Fibroblast of skin of left biceps (primary cell): ENCODE data around the gene QPRT.
"Not testable (repeated sequence)": the region's sequence is repeated elsewhere in the genome, so short reads cannot be mapped to it uniquely, and the experiment has no call there.

Experiments
- DNase-seq, 2 experiments: peaks; one replicate each; pipeline ENCODE4 v3.0.0-alpha.2; 2013; ENCODE audit warnings: low read depth in 2 of 2

QPRT gene

DNA sequence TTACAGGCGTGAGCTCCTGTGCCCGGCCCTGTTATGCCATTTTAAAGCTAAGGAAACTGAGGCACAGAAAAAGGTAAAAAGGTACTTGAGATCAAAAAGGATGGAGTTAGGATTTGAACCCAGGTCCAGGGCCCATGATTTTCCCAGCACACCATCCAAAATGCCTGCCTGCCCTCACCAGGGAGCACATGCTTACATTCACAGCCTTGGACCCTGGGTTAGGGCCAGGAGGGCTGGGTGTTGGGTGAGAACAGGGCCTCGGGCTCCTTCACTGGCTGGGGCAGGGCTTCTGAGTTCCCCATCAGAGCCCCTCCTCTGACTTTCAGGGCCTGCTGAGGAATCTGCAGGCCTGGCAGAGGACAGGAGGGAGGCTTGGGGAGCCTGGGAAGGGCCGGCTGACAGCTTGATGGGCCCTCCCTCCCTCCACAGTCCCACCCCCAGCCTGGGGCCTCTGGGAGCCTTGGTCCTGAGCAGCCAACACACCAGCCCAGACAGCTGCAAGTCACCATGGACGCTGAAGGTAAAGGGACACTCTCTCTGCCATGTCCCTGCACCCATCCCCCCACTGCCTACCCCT, at the start of gene QPRT:
Gene QPRT (plus strand): TSS at position 490 of the 577 bp plus-strand sequence. CDS start 18 bp downstream, at position 508.
- DNase-seq, result peak; percentile 31 to 36

DNA sequence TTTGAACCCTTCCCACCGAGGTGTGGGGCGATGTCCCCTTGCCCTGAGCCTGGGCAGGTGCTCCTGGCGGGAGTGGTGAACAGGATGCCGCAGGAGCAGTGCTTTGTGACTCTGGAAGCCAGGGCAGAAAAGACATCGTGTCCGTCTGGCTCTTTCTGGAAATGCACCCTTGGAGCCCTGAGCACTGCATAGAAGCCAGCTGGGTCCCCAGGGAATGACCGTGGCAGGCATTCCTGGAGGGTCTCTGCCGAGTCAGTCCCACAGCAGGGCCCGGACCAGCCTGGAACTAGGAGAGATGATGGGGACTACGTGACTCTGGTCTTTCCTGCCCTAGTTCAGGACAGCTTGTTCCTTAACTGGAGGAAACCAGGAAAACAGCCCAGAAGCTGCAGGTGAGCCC, 49.7 kb upstream of the QPRT start:
- DNase-seq, result not testable (repeated sequence)

DNA sequence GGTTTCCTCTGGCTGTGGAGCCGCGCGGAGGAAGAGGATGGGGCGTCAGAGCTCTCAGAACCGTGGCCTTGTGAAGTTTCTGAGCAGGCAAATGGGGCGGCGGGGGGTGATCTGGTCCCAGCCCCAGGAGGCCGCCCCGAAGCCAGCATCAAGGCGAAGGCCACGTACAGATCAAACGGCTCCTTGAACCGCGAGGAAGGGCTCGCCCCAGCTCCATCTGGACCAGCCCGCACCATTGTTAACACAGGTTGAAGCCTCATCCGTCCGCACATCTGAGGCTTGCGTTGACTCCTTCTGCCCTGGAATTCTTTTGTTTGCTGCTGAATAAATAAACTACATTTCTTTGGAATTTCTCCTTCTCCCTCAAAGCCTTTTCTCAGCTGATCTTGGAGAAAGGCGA, 47.3 kb upstream of the QPRT start:
- DNase-seq, result not testable (repeated sequence)

DNA sequence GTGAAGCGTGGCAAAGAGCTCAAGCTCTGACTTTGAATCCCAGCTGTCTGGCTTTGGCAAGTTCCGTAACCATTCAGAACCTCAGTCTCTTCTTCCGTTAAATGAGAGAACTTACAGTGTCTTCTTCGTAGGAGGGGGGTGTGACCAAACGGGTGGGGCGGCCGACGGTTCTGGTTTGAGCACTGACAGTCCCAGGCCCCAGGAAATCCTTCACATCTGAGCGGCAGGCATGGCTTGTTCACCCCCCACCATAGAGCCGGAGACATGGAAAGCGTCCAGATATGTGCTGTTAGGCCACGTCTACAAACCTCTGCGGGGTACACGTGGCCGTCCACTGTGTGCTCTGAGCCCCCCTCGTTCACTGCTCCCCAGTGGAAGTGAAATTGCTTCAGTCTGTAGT, 43.1 kb upstream of the QPRT start:
- not testable (repeated sequence) for DNase-seq

DNA sequence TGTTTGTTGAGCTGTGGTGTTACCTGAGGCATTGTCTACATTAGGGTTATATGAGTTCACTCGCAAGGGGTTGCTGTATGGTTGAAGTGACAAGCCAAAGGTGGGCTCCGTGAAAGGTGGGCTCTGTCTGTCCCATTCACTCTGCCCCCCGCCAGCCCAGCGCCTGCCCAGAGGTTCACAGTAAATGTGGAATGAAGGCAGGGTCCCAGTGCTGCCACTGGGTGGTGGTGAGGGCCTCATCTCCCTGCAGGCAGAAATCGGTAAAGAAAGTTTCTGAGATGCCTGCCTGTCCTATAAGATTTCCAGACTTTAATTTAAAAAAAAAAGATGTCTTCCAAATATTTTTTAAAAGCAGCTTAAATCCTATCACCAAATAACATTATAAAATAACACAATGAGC, 42.6 kb upstream of the QPRT start:
- not testable (repeated sequence) for DNase-seq

DNA sequence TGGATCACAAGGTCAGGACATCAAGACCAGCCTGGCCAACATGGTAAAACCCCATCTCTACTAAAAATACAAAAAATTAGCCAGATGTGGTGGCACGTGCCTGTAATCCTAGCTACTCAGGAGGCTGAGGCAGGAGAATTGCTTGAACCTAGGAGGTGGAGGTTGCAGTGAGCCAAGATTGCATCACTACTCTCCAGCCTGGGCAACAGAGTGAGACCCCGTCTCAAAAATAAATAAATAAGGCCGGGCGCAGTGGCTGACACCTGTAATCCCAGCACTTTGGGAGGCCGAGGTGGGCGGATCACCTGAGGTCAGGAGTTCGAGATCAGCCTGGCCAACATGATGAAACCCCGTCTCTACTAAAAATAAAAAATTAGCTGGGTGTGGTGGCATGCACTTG, 40.2 kb upstream of the QPRT start:
- not testable (repeated sequence) for DNase-seq

DNA sequence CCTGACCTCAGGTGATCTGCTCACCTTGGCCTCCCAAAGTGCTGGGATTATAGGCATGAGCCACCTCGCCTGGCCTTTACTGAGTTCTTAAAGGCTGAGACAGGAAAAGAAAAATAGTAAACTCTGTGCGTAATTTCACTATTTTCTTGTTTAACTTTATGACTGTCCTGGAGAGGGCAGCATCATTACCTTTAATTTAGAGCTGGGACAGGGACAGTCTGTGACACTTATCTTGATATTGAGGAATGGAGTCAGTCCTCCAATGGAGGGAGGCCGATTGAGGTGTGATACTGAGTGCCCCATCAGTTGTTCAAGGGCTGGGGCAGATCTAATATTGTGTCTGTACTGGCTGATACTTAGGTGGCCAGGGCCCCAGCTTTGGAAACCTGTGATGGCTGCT, 37.4 kb upstream of the QPRT start:
- DNase-seq, result no peak

DNA sequence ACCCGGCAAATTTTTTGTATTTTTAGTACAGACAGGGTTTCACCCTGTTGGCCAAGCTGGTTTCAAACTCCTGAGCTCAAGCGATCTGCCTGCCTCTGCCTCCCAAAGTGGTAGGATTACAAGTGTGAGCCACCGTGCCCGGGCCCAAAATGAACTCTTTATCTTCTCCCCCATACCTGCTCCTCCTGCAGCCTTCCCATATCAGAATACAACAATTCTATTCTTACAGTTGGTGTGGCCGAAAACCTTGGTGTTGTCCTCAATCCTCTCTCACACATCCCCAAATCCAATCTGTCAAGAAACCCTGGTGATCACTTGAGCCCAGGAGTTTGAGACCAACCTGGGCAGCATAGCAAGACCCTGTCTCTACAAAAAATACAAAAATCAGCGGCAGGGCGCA, 35.4 kb upstream of the QPRT start:
- no peak for DNase-seq

DNA sequence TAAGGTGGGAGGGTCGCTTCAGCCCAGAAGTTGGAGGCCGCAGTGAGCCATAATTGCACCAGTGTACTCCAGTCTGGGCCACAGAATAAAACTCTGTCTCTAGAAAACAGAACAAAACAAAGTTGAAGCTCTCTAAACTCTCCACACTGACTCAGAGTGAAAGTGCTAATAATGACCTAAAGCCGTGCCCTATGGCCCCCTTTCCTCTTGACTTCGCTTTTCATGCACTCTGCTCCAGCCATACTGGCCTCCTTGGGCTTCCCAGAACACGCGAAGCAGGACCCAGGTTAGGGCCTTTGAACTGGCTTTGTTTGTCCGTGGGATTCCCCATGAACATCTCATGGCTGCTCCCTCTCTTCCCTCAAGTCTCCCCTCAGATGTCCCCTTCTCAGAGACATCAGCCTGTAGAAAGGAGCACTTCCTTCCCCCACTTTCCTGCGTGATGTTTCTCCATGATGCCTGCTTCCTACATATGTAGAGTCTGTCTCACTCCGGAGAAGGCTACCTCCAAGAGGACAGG, 34.6 kb upstream of the QPRT start:
- no peak for DNase-seq

DNA sequence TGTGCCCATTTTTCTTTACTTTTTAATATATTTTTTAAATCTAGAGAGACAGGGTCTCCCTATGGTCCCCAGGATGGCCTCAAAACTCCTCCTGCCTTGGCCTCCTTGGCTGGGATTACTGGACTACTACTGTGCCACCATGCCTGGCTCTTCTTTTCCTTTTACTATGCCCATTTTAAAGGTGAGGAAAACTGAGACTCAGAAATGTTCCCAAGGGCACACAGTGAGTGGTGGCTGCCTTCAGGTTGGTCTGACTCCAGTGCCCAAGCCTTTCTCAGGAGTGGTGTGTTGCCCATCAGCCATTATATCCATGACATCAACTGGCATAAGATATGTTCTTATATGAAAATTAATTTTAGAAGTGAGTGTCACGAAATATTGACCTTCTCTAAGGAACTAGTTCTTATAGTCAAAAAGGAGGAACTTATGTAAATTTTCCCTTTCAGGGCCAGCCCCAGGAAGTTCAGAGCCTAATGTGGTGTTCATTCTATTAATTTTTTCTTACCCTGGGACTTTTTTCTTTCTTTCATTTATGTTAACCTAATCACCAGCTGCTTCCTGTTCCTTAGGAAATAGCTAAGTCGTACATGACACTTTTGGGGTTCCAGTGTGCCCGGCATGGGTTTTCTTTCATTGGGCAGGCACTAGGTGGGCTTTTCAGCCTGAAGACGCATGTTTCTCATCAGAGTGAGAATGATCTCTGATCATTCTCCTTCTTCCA, 33.8 kb upstream of the QPRT start:
- DNase-seq, result no peak

DNA sequence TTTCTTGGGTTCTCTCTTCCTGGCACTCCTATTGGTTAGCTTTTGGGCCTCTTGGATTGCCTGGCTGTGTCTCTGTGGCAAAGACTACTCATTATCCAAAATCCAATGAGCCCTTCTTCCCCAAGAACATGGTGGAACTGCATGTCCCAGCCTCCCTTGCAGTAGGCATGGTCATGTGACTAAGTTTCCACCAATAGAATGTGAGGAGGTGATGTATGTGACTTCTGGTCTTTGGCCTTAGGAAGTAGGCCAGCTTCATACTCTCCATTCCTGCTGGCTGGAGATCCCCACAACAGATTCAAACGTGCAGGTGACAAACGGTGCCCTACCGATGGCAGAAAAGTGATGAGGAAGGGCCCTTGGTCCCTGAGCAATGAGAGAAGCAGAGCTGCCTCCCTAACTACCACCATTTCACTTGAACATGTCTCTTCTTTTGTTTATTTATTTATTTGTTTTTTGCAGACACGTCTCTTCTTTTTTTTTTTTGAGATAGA, 33.2 kb upstream of the QPRT start:
- no peak for DNase-seq

DNA sequence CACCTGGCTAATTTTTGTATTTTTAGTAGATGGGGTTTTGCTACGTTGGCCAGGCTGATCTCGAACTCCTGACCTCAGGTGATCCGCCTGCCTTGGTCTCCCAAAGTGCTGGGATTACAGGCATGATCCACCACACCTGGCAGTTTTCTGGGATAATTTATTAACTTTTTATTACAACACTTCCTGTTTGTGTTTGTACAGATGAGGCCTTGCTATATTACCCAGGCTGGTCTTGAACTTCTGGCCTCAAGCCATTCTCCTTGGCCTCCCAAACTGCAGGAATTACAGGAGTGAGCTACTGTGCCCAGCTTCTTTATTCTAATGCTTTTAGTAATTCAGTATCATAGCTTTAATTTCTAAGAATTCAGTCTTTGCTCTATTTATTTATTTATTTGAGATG, 32.0 kb upstream of the QPRT start:
- DNase-seq, result no peak

DNA sequence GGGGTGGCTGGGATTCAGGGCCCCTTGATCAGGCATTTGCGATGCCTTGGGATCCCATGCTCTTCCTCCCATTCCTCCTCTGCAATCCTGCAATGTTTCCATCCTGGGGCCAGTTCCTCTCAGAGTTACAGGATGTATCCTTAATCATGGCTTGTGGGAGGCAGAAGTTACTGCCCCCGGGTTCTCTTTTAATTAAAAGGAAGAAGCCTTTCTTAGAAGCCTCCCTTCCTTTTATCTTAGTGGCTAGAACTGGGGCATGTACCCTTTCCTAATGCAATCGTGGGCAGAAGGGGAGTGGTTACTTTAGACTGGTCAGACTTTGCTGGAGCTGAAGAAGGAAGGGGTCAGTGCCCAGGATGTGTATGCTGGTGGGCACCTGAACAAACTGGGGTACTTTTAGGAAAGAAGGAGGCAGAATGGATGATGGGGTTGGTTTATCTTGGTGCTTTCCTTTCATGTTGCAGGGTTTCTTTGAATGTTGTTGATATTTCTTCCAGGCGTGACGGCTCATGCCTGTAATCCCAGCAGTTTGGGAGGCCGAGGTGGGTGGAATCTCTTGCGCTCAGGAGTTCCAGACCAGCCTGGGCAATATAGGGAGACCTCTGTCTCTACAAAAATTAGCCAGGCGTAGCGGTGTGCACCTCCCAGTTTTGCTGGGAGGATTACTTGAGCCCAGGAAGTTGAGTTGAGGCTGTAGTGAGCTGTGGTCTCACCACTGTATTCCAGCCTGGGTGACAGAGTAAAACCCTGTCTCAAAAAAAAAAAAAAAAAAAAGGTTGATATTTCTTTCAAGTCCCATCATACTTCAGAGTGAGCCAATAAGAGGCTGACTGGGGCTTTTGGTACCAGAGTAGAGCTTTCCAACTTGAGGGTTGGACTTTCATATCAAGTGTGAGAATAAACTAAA, 29.1 kb upstream of the QPRT start:
- no peak for DNase-seq

DNA sequence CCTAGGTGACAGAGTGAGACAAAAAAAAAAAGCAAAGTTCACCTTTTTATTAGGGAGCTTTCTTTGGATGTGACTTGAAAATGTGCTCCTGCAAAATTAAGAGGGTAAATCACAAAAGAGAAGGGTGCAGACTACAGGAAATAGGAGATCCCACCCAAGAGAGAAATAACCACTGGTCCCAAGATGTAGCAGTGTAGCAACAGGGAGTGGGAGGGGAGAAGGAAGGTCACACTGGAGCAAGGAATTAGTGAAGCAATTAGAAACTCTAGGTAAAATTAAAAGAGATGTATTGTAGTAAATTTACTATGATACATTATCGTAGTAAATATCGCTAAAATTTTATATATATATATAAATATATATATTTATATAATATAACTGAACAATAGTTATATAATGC, 28.2 kb upstream of the QPRT start:
- DNase-seq, result no peak

DNA sequence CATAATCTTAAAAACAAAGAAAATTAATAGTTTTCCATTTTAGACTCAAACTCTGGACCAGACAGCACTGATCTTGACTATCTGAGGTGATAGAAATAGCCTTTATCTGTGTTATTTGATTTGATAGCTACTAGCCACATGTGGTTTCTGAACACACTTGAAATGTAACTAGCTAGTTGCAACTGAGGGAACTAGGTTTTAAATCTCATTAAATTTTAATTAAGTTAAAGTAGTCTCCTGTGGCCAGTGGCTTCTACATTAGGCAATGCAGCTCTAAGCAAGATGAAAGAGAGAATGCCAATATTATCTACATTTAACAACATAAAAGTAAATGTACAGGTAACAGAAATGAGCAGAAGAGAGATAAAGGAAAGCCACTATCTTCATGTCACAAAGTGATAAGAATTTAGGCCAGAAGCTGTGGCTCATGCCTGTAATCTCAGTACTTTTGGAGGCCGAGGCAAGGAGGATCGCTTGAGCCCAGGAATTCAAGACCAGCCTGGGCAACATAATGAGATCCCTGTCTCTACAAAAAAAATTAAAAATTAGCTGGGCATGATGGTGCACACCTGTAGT, 27.1 kb upstream of the QPRT start:
- DNase-seq, result no peak

DNA sequence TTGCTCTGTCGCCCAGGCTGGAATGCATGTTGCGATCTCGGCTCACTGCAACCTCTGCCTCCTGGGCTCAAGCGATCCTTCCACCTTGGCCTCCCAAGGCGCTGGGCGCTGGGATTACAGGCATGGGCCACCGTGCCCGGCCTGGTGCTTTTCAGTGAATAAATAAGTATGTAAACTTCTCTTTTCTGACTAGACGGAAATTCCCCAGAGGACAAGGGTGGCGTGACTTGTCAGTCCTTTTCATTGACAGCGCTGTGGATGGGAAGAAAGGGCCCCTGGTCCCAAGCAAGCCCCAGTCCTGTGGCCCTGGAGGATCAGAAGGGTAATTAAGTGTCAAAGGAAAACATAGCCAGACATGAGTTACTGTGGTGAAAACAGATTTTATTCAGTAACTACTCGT, 25.5 kb upstream of the QPRT start:
- DNase-seq, result no peak

DNA sequence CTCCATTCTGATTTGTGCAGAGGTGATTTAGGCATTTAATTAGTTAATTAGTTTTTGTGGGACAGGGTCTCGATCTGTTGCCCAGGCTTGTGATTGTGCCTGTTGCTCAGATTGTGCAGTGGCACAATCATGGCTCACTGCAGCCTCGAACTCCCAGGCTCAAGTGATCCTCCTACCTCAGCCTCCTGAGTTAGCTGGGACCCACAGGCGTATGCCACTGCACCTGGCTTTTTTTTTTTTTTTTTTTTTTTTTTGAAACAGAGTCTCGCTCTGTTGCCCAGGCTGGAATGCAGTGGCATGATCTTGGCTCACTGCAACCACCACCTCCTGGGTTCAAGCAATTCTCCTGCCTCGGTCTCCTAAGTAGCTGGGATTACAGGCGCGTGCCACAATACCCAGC, 25.1 kb upstream of the QPRT start:
- DNase-seq, result not testable (repeated sequence)

DNA sequence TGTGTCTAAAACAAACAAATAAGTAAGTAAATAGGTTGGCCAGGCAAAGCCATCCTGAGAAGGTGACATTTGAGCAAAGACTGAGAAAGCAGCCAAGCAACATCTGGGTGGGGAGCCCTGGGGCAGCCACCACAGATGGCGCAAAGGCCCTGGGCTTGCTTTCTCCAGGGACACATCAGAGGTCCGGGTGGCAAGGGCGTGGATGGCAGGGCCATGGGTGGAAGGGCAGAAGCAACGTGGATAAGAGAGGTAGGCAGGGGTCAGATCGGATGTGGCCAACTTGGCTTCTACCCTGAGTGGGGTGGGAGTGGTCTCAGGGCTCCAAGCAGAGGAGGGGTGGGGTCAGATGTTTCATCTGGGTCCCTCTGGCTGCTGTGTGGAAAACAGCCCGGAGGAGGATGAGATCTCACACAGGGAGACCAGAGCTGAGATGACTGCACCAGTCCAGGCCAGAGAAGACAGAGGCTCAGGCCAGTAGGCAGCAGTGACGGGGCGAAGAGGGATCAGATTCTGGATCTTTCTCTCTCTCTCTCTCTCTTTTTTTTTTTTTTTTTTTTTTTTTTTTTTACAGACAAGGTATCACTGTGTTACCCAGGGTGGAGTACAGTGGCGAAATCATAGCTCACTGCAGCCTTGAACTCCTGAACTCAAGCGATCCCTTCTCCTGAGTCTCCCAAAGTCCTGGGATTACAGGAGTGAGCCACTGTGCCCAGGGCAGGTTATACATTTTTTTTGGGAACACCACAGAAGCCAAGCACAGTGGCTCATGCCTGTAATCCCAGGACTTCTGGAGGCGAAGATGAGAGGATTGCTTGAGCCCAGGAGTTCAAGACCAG, 22.1 kb upstream of the QPRT start:
- no peak for DNase-seq

DNA sequence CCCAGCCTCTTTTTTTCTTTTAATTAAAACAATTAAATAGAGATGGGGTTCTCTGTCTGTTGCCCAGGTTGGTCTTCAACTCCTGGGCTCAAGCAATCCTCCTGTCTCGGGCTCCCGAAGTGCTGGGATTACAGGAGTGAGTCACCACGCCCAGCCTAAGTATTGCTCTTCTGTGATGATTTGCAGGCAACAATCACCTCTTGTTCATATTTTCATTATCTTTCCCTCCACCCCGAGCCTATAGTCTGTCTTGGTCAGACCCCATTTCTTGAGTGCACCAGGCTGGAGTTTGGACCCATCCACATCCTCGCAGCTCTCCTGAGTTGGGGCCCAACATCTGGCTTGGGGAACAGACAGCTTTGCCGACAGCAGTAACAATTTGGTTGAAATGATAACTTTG, 20.3 kb upstream of the QPRT start:
- DNase-seq, result no peak

DNA sequence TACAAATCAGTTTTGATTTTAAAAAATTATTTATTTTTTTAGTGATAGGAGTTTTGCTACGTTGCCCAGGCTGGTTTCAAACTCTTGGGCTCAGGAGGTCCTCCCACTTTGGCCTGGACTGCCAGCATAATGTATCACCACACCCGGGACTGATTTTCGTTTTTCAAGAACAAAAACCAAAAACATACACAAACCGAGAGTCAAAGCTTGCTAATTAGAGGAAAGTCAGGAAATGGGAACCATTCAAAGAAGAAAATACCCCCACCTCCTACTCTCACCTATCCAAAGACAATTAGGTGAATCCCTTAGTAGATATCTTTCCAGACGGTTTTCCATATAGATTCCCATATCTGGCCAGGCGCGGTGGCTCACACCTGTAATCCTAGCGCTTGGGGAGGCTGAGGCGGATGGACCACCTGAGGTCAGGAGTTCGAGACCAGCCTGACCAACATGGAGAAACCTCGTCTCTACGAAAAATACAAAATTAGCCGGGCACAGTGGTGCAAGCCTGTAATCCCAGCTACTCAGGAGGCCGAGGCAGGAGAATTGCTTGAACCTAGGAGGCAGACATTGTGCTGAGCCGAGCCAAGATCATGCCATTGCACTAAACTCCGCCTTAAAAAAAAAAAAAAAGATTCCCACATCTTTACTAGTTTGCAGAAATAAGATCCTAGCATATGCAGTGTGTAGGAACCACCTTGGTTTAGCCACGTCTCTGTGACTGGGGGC, 16.8 kb upstream of the QPRT start:
- no peak for DNase-seq

DNA sequence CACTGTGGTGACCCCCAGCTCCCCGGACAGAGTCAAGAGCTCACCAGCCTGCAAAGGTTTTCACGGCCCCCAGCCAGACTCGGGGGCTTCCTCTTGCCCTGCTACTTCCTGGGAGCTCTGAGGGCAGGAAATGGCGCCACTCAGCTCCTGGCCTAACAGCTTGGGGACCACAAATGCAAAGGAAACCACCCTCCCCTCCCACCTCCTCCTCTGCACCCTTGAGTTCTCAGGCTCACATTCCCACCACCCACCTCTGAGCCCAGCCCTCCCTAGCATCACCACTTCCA, 16.3 kb upstream of the QPRT start:
- no peak for DNase-seq
